Spleen (tissue), 11 donors: ENCODE results near the gene PHPT1. TPM values are rescaled to one million over a fixed set of nuclear protein-coding genes. Genes with fewer than 3 reads are reported as not detected.

Experiments
- DNase-seq: peaks from one replicate; pipeline ENCODE4 v3.0.0-alpha.2; 2020
- H3K27ac ChIP-seq, 8 donors: fragments of 200-600 bp; sonication (generic) in 7 of 8; 1 replicate in 4 of 8; 2 replicates in 4 of 8; pipeline versions ENCODE4 v1.5.0 to v1.8.0; 2016 to 2021; ENCODE audit warnings: inconsistent platforms in 4 of 8, mild to moderate bottlenecking in 4 of 8, moderate library complexity in 1 of 8
- H3K27me3 ChIP-seq, 7 donors: fragments of 200-600 bp; sonication (generic) in 6 of 7; replicated peaks in 1 of 7; 1 replicate in 4 of 7; 2 replicates in 3 of 7; pipeline versions ENCODE4 v1.5.0 to v1.8.0; 2016 to 2021; ENCODE audit warnings: inconsistent platforms in 3 of 7, mild to moderate bottlenecking in 1 of 7
- H3K36me3 ChIP-seq, 6 donors: fragments of 200-600 bp; sonication (generic) in 5 of 6; 1 replicate in 4 of 6; 2 replicates in 2 of 6; pipeline versions ENCODE4 v1.5.0 to v1.8.0; 2016 to 2021; ENCODE audit warnings: inconsistent platforms in 2 of 6
- H3K4me1 ChIP-seq, 6 donors: fragments of 200-600 bp; sonication (generic) in 5 of 6; 1 replicate in 3 of 6; 2 replicates in 3 of 6; pipeline versions ENCODE4 v1.5.0 to v1.8.0; 2016 to 2021; ENCODE audit warnings: inconsistent platforms in 3 of 6
- H3K4me3 ChIP-seq, 8 donors: fragments of 200-600 bp; sonication (generic) in 7 of 8; 1 replicate in 4 of 8; 2 replicates in 4 of 8; pipeline versions ENCODE4 v1.5.0 to v1.8.0; 2016 to 2021; ENCODE audit warnings: inconsistent platforms in 4 of 8, mild to moderate bottlenecking in 4 of 8, moderate library complexity in 2 of 8
- H3K9me3 ChIP-seq, 8 donors: fragments of 200-600 bp; sonication (generic) in 7 of 8; 1 replicate in 4 of 8; 2 replicates in 4 of 8; pipeline versions ENCODE4 v1.5.0 to v1.8.0; 2016 to 2021; ENCODE audit warnings: inconsistent platforms in 4 of 8
- CTCF ChIP-seq, 11 experiments: fragments of 200-600 bp in 7 of 11; fragments of 450-650 bp in 4 of 11; sonication (generic) in 4 of 11; IDR thresholded peaks in 8 of 11; conservative IDR thresholded peaks in 3 of 11; 1 replicate in 7 of 11; 2 replicates in 4 of 11; pipeline versions ENCODE4 v1.4.0 to v1.8.0; 2016 to 2021; ENCODE audit warnings: antibody characterized with exemption in 11 of 11, inconsistent platforms in 4 of 11, mild to moderate bottlenecking in 1 of 11
- POLR2A ChIP-seq, 3 donors: fragments of 450-650 bp; IDR thresholded peaks; one replicate each; pipeline ENCODE4 v1.5.1; 2017; ENCODE audit warnings: antibody characterized with exemption in 3 of 3, mild to moderate bottlenecking in 1 of 3
- POLR2AphosphoS5 ChIP-seq, 3 donors: sonication (generic); formaldehyde crosslinking; IDR thresholded peaks; one replicate each; pipeline ENCODE4 v1.5.1; 2017; ENCODE audit warnings: antibody characterized with exemption in 3 of 3
- WGBS, 5 donors: extraction: QIAGEN DNeasy Blood & Tissue Kit in 3 of 5; methylation state at CpG; one replicate each; pipeline versions ENCODE4 v1.1.5 to v1.1.7; 2013 to 2018; 5-methylcytosine and 5-hydroxymethylcytosine counted together
- intact Hi-C: fragments of 100-400 bp; cut with DNase I; formaldehyde crosslinking; loops from one replicate; pipeline ENCODE4 v1.15.0; 2023; ENCODE audit warnings: low total_unique reads
- polyA plus RNA-seq, 3 donors: library from polyadenylated mRNA; stranded (reverse); fragments of 200-250 nt; gene quantifications; one replicate each; pipeline ENCODE4 v1.2.1, GENCODE V29; 2013
- total RNA-seq, 7 donors: library from RNA; depleted of rRNA in 3 of 7; stranded (reverse); fragments of >200 nt in 3 of 7; fragmentation: NEBNext Ultra II Directional in 4 of 7; extraction: Animal tissue kit (Norgen Biotek cat#: 25700) in 4 of 7; gene quantifications; one replicate each; pipeline versions ENCODE4 v1.1.0 to v1.2.1, GENCODE V29; 2016 to 2021
- donor health status: healthy with polysubstance abuse.
- donor health status: DM: no; HTN: no; CAD: no; lungs with moderate emphysema.
- donor health status: DM: no; HTN: no; CAD: no.
- donor health status: Bipolar disorder and iron deficiency.
- donor health status: healthy.
- donor health status: DM: no; HTN: no; CAD: no.
- donor health status: DM: yes; HTN: yes; CAD: no.

Gene PHPT1
- total and polyA plus RNA-seq, 10 donors: 32.3 to 117 (median 65.8) TPM

GRCh38 chr9:136885950-136886578 lies 36.9 kb downstream of the PHPT1 start, which contains the start of gene TRAF2:
Gene TRAF2, plus strand, starts transcription at chr9:136886516. Its CDS starts 12,225 bp downstream, at chr9:136898741.
- Histone ChIP-seq H3K36me3 (peaks cover 0 to 18% (median 10%) of the 10 kb centered on the region in 6 donors), H3K27me3 (no peaks in the 10 kb centered on the region), H3K27ac (peak within 1 kb of the TSS; percentile 82 to 97 (median 94)), H3K9me3 (no peaks in the 10 kb centered on the region), H3K4me1 (peaks cover 33 to 85% (median 61%) of the 10 kb centered on the region in 6 donors), H3K4me3 (peak within 1 kb of the TSS; percentile 80 to 99 (median 95))
- intact Hi-C loops: loop anchor here (10.0 kb wide), 1 partner anchor 59 kb away; the partner anchor contains the start of genes C8G and FBXW5
- TF ChIP-seq CTCF (IDR thresholded peaks at IDR 0.05 in 8 of 11, conservative IDR thresholded peaks at IDR 0.05 in 3 of 11) (peak in 2 of 11 experiments; percentile 37 to 41), POLR2AphosphoS5 (IDR thresholded peaks at IDR 0.05) (peak; percentile 90 to 96 (median 94)), POLR2A (IDR thresholded peaks at IDR 0.05) (peak in 1 of 3 donors; percentile 70)
- DNase-seq: peak; percentile 97
- WGBS, 5 donors: 0% methylated on average over 11 to 88 of the region's 88 CpGs

- Histone ChIP-seq H3K27me3 (no peaks in the 10 kb centered on the region), H3K4me3 (peak overlapping the region; percentile 79 to 99 (median 95)), H3K27ac (peak overlapping the region; percentile 82 to 97 (median 94)), H3K9me3 (no peaks in the 10 kb centered on the region), H3K4me1 (peaks cover 25 to 84% (median 53%) of the 10 kb centered on the region in 6 donors), H3K36me3 (peaks cover 0 to 26% (median 10%) of the 10 kb centered on the region in 6 donors)
- intact Hi-C loops: loop anchor here (10.0 kb wide), 1 partner anchor 58 kb away; the partner anchor contains the start of genes C8G and FBXW5
- no peak for DNase-seq
- WGBS, 5 donors: 1 to 8% (median 2%) methylated on average over 32 to 76 of the region's 76 CpGs
- peak in 1 of 11 experiments; percentile 9 for TF ChIP-seq CTCF (IDR thresholded peaks at IDR 0.05 in 8 of 11, conservative IDR thresholded peaks at IDR 0.05 in 3 of 11)
- peak in 2 of 3 donors; percentile 40 to 59 for TF ChIP-seq POLR2AphosphoS5 (IDR thresholded peaks at IDR 0.05)
- no peak for TF ChIP-seq POLR2A (IDR thresholded peaks at IDR 0.05)
Measured at GRCh38 chr9:136886610-136887597, 37.7 kb downstream of the PHPT1 start.

GRCh38 chr9:136888454-136888853 lies 39.2 kb downstream of the PHPT1 start:
- 82 to 89% (median 84%) methylated on average over 8 of the region's 8 CpGs for WGBS, 5 donors
- no peak overlapping the region for H3K27ac ChIP-seq
- DNase-seq: no peak
- no peak overlapping the region for H3K4me3 ChIP-seq
- intact Hi-C loops: loop anchor here (10.0 kb wide), 1 partner anchor 56 kb away; the partner anchor contains the start of genes C8G and FBXW5
- TF ChIP-seq POLR2AphosphoS5 (IDR thresholded peaks at IDR 0.05) (no peak), POLR2A (IDR thresholded peaks at IDR 0.05) (no peak), CTCF (IDR thresholded peaks at IDR 0.05 in 8 of 11, conservative IDR thresholded peaks at IDR 0.05 in 3 of 11) (no peak)
- H3K36me3 ChIP-seq: peaks cover 0 to 38% (median 13%) of the 10 kb centered on the region in 6 donors
- H3K27me3 ChIP-seq: no peaks in the 10 kb centered on the region
- H3K9me3 ChIP-seq: no peaks in the 10 kb centered on the region
- H3K4me1 ChIP-seq: peaks cover 14 to 84% (median 40%) of the 10 kb centered on the region in 6 donors
